ENCODE measurements around the gene SBK2.

SBK2 gene

GRCh38 chr19:55554741-55555152 lies 17.8 kb upstream of the SBK2 start:
- no peak for DNase-seq (ENCODE audit: low read depth in 1 of 2, low spot score in 1 of 2)

GRCh38 chr19:55554302-55554701 lies 17.4 kb upstream of the SBK2 start:
- no peak for DNase-seq (ENCODE audit: low read depth in 1 of 2, low spot score in 1 of 2)

- no peak for DNase-seq (ENCODE audit: low read depth in 1 of 2, low spot score in 1 of 2)
These were observed 16.6 kb upstream of the SBK2 start for GRCh38 chr19:55553217-55554182.

GRCh38 chr19:55552620-55553019 lies 15.7 kb upstream of the SBK2 start:
- DNase-seq (ENCODE audit: low read depth in 1 of 2, low spot score in 1 of 2): no peak

GRCh38 chr19:55552206-55552605 lies 15.3 kb upstream of the SBK2 start:
- no peak for DNase-seq (ENCODE audit: low read depth in 1 of 2, low spot score in 1 of 2)

- no peak for DNase-seq (ENCODE audit: low read depth in 1 of 2, low spot score in 1 of 2)
These were observed 13.4 kb upstream of the SBK2 start for GRCh38 chr19:55550321-55550650.

- DNase-seq (ENCODE audit: low read depth in 1 of 2, low spot score in 1 of 2): no peak
These were observed 12.8 kb upstream of the SBK2 start for GRCh38 chr19:55549500-55550320.

GRCh38 chr19:55546822-55547614 lies 10.1 kb upstream of the SBK2 start:
- DNase-seq (ENCODE audit: low read depth in 1 of 2, low spot score in 1 of 2): no peak

GRCh38 chr19:55546011-55546410 lies 9.1 kb upstream of the SBK2 start:
- DNase-seq (ENCODE audit: low read depth in 1 of 2, low spot score in 1 of 2): no peak

GRCh38 chr19:55545443-55545842 lies 8.5 kb upstream of the SBK2 start, which contains the start of gene SBK3:
TSS of gene SBK3 (minus strand) at chr19:55545543. CDS start at chr19:55545543, 0 bp downstream.
- DNase-seq (ENCODE audit: low read depth in 1 of 2, low spot score in 1 of 2): no peak

GRCh38 chr19:55544776-55545439 lies 8.0 kb upstream of the SBK2 start:
- DNase-seq (ENCODE audit: low read depth in 1 of 2, low spot score in 1 of 2): no peak

GRCh38 chr19:55544014-55544413 lies 7.1 kb upstream of the SBK2 start:
- no peak for DNase-seq (ENCODE audit: low read depth in 1 of 2, low spot score in 1 of 2)

GRCh38 chr19:55543567-55543966 lies 6.6 kb upstream of the SBK2 start:
- no peak for DNase-seq (ENCODE audit: low read depth in 1 of 2, low spot score in 1 of 2)

GRCh38 chr19:55542292-55542855 lies 5.4 kb upstream of the SBK2 start:
- DNase-seq (ENCODE audit: low read depth in 1 of 2, low spot score in 1 of 2): no peak

GRCh38 chr19:55541091-55541490 lies 4.2 kb upstream of the SBK2 start:
- no peak for DNase-seq (ENCODE audit: low read depth in 1 of 2, low spot score in 1 of 2)

- DNase-seq (ENCODE audit: low read depth in 1 of 2, low spot score in 1 of 2): no peak
These were observed 3.7 kb upstream of the SBK2 start for GRCh38 chr19:55540619-55541018.

GRCh38 chr19:55539090-55539984 lies 2.4 kb upstream of the SBK2 start:
- no peak for DNase-seq (ENCODE audit: low read depth in 1 of 2, low spot score in 1 of 2)

- DNase-seq (ENCODE audit: low read depth in 1 of 2, low spot score in 1 of 2): no peak
These were observed 1.2 kb upstream of the SBK2 start for GRCh38 chr19:55538132-55538531.

- no peak for DNase-seq (ENCODE audit: low read depth in 1 of 2, low spot score in 1 of 2)
These were observed 793 bp upstream of the SBK2 start for GRCh38 chr19:55537741-55538111.
